ENCODE measurements around the gene HMOX1.
"Not testable (repeated sequence)": the region's sequence is repeated elsewhere in the genome, so short reads cannot be mapped to it uniquely, and the experiment has no call there.

The HMOX1 gene

GRCh38 chr22:35437049-35437448 lies 56.2 kb downstream of the HMOX1 start:
- DNase-seq: no peak

GRCh38 chr22:35438673-35439364 lies 57.9 kb downstream of the HMOX1 start:
- not testable (repeated sequence) for DNase-seq

DNA sequence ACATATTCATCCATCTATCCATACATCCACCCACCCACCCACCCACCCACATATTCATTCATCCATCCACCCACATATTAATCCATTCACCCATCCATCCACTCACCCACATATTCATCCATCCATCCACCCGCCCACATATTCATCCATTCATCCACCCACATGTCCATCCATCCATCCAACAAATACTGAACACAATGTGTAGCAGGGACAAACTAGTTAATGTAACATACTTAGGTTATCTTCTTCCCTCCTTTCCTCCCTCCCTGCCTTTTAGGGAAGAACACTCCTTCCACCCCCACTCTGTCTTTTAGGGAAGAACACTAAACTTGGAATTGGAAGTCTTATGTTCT lies 58.4 kb downstream of the HMOX1 start:
- DNase-seq: no peak

GRCh38 chr22:35440129-35440528 lies 59.2 kb downstream of the HMOX1 start:
- no peak for DNase-seq

DNA sequence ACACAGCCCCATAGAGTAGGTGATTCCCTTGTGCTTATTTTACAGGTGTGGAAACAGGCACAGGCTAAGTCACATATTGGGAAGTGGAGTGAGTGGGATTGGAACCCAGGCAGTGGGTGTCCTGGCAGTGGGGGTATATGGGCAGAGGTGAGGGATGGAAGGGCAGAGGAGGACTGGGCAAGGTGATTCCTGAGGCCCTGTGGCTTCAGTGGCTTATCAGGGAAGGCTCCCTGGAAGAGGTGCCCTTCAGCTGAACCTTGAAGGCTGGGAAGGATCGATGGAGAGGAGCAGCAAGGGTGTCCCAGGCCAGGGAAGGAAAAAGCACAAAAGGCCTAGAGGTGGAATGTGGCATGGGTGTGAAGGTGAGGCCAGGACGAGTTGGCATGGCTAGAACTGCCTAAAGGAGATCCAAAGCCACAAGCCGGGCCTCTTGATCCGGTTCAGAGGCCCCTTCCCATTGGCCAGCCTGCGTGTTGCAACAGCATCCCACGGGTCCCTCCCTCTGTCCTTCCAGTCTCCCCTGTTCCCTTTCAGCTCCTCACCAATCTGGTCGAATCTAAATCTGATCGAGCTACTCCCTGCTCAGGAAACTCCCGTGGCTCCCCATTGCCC lies 60.7 kb downstream of the HMOX1 start:
- DNase-seq: no peak

GRCh38 chr22:35442471-35442870 lies 61.6 kb downstream of the HMOX1 start:
- no peak for DNase-seq

GRCh38 chr22:35443338-35443737 lies 62.4 kb downstream of the HMOX1 start:
- no peak for DNase-seq

All from NCI-H2107 (cell line).